Astrocyte (in vitro differentiated cells and primary cell): ENCODE results near the gene PCP4L1. TPM values are rescaled to one million over a fixed set of nuclear protein-coding genes. Genes with fewer than 3 reads are reported as not detected.
"Not testable (repeated sequence)": the region's sequence is repeated elsewhere in the genome, so short reads cannot be mapped to it uniquely, and the experiment has no call there.

Experiments
- DNase-seq: peaks from one replicate; pipeline ENCODE4 v3.0.0-alpha.2; 2010; ENCODE audit warnings: low read depth
- FAIRE-seq: peaks from 2 replicates; lab custom pipeline; 2011; peaks lifted over from hg19 to GRCh38; lab: Jason Lieb, UNC
- H2AFZ ChIP-seq: 2 replicates; pipeline ENCODE4 v1.6.0; 2012; ENCODE audit warnings: low read depth, low read length, inconsistent platforms
- H3K27ac ChIP-seq: 2 replicates; pipeline ENCODE4 v1.5.1; 2011; ENCODE audit warnings: low read depth, low read length, inconsistent platforms
- H3K27me3 ChIP-seq: 2 replicates; pipeline ENCODE4 v1.6.0; 2011; ENCODE audit warnings: low read length, inconsistent platforms; ENCODE audit not compliant: insufficient read depth
- H3K36me3 ChIP-seq: 2 replicates; pipeline ENCODE4 v1.5.1; 2011; ENCODE audit warnings: low read length, inconsistent platforms; ENCODE audit not compliant: insufficient read depth
- H3K4me1 ChIP-seq: 2 replicates; pipeline ENCODE4 v1.5.1; 2011; ENCODE audit warnings: low read length, inconsistent platforms; ENCODE audit not compliant: insufficient read depth
- H3K4me2 ChIP-seq: 2 replicates; pipeline ENCODE4 v1.6.0; 2012; ENCODE audit warnings: low read length, inconsistent platforms
- H3K4me3 ChIP-seq: 2 replicates; pipeline ENCODE4 v1.5.1; 2011; ENCODE audit warnings: low read depth, mild to moderate bottlenecking, low read length, inconsistent platforms; ENCODE audit not compliant: insufficient read depth
- H3K79me2 ChIP-seq: 2 replicates; pipeline ENCODE4 v1.6.0; 2012; ENCODE audit warnings: mild to moderate bottlenecking, low read length, inconsistent platforms; ENCODE audit not compliant: insufficient read depth
- H3K9ac ChIP-seq: 2 replicates; pipeline ENCODE4 v1.6.0; 2012; ENCODE audit warnings: mild to moderate bottlenecking, low read length, inconsistent platforms
- H3K9me3 ChIP-seq: 2 replicates; pipeline ENCODE4 v1.5.1; 2012; ENCODE audit warnings: low read depth, mild to moderate bottlenecking, low read length, inconsistent platforms; ENCODE audit not compliant: insufficient read depth
- H4K20me1 ChIP-seq: 2 replicates; pipeline ENCODE4 v1.6.0; 2012; ENCODE audit warnings: low read length, inconsistent platforms; ENCODE audit not compliant: insufficient read depth
- H3K27ac Mint-ChIP-seq: one replicate; pipeline ENCODE4 v1.8.0; 2021; ENCODE audit warnings: mild to moderate bottlenecking, mixed read lengths; ENCODE audit not compliant: unreplicated experiment
- H3K27me3 Mint-ChIP-seq: one replicate; pipeline ENCODE4 v1.8.0; 2021; ENCODE audit warnings: low read depth, mixed read lengths; ENCODE audit not compliant: unreplicated experiment
- H3K36me3 Mint-ChIP-seq: one replicate; pipeline ENCODE4 v1.8.0; 2021; ENCODE audit warnings: low read depth, mixed read lengths; ENCODE audit not compliant: unreplicated experiment
- H3K4me1 Mint-ChIP-seq: one replicate; pipeline ENCODE4 v1.8.0; 2021; ENCODE audit warnings: low read depth, mixed read lengths; ENCODE audit not compliant: unreplicated experiment
- H3K4me3 Mint-ChIP-seq: one replicate; pipeline ENCODE4 v1.8.0; 2021; ENCODE audit warnings: mild to moderate bottlenecking, moderate library complexity, mixed read lengths; ENCODE audit not compliant: unreplicated experiment
- H3K9me3 Mint-ChIP-seq: one replicate; pipeline ENCODE4 v1.8.0; 2021; ENCODE audit warnings: mild to moderate bottlenecking, mixed read lengths; ENCODE audit not compliant: unreplicated experiment
- CTCF ChIP-seq: IDR thresholded peaks from 2 replicates; pipeline ENCODE4 v1.5.1; 2011; ENCODE audit warnings: low read depth, mild to moderate bottlenecking, inconsistent platforms, low read length, moderate library complexity; ENCODE audit not compliant: insufficient read depth
- EZH2 ChIP-seq: IDR thresholded peaks from 2 replicates; pipeline ENCODE4 v1.6.1; 2012; ENCODE audit warnings: mild to moderate bottlenecking, low read length, inconsistent platforms; ENCODE audit not compliant: insufficient read depth
- total RNA-seq: library from RNA; stranded (reverse); gene quantifications from 2 replicates; pipeline ENCODE4 v1.2.1, GENCODE V29; 2021

PCP4L1 gene
- total RNA-seq, 1 donor from 2014 or later, result not detected

GRCh38 chr1:161223805-161224694, 34.5 kb upstream of the PCP4L1 start:
- H3K9ac ChIP-seq, result no peak overlapping the region
- no peak overlapping the region for H3K27ac ChIP-seq
- H3K9me3 ChIP-seq, result no peaks in the 10 kb centered on the region
- H3K27me3 ChIP-seq, result no peaks in the 10 kb centered on the region
- Mint-ChIP-seq H3K4me3 (no peak overlapping the region), H3K4me1 (peaks cover 15% of the 10 kb centered on the region), H3K27me3 (peaks cover 11% of the 10 kb centered on the region), H3K36me3 (peaks cover 8% of the 10 kb centered on the region), H3K9me3 (no peaks in the 10 kb centered on the region), H3K27ac (no peak overlapping the region)
- peaks cover 8% of the 10 kb centered on the region for H3K36me3 ChIP-seq
- no peaks in the 10 kb centered on the region for H4K20me1 ChIP-seq
- H2AFZ ChIP-seq, result no peak overlapping the region
- TF ChIP-seq CTCF (no peak), EZH2 (no peak)
- H3K79me2 ChIP-seq, result peaks cover 8% of the 10 kb centered on the region
- DNase-seq (no peak), FAIRE-seq (no peak)
- no peak overlapping the region for H3K4me2 ChIP-seq
- peaks cover 11% of the 10 kb centered on the region for H3K4me1 ChIP-seq
- no peak overlapping the region for H3K4me3 ChIP-seq

- H3K27ac Mint-ChIP-seq, H3K4me2 ChIP-seq, DNase-seq: not testable (repeated sequence)
Observed at GRCh38 chr1:161224695-161225087, 33.9 kb upstream of the PCP4L1 start.

GRCh38 chr1:161225178-161225533, 33.4 kb upstream of the PCP4L1 start:
- no peaks in the 10 kb centered on the region for H3K27me3 ChIP-seq
- H3K36me3 ChIP-seq, result peaks cover 11% of the 10 kb centered on the region
- H4K20me1 ChIP-seq, result no peaks in the 10 kb centered on the region
- Mint-ChIP-seq H3K4me1 (peaks cover 15% of the 10 kb centered on the region), H3K27me3 (peaks cover 11% of the 10 kb centered on the region), H3K9me3 (no peaks in the 10 kb centered on the region), H3K36me3 (peaks cover 9% of the 10 kb centered on the region), H3K4me3 (peak overlapping the region; percentile 11), H3K27ac (peak overlapping the region; percentile 17)
- H2AFZ ChIP-seq, result peak overlapping the region; percentile 78
- no peak overlapping the region for H3K27ac ChIP-seq
- DNase-seq, result no peak
- peak overlapping the region; percentile 55 for H3K4me2 ChIP-seq
- no peaks in the 10 kb centered on the region for H3K9me3 ChIP-seq
- H3K9ac ChIP-seq, result no peak overlapping the region
- FAIRE-seq, result no peak
- no peak overlapping the region for H3K4me3 ChIP-seq
- TF ChIP-seq EZH2, result no peak
- TF ChIP-seq CTCF, result no peak
- peaks cover 8% of the 10 kb centered on the region for H3K79me2 ChIP-seq
- H3K4me1 ChIP-seq, result peaks cover 11% of the 10 kb centered on the region

More at GRCh38 chr1:161224695-161225087, 33.9 kb upstream of the PCP4L1 start:
- not testable (repeated sequence) for H3K36me3 Mint-ChIP-seq, H3K27me3 ChIP-seq, H3K4me3 Mint-ChIP-seq, H3K36me3 ChIP-seq, H3K9me3 ChIP-seq, H3K79me2 ChIP-seq, H3K27ac ChIP-seq, H3K9me3 Mint-ChIP-seq, H3K9ac ChIP-seq, H3K4me3 ChIP-seq, FAIRE-seq, H2AFZ ChIP-seq, H4K20me1 ChIP-seq
- peaks cover 11% of the 10 kb centered on the region for H3K4me1 ChIP-seq
- peaks cover 15% of the 10 kb centered on the region for H3K4me1 Mint-ChIP-seq
- peaks cover 11% of the 10 kb centered on the region for H3K27me3 Mint-ChIP-seq
